ACHN (cell line): ENCODE data around the gene CCDC83.
"Not testable (repeated sequence)": the region's sequence is repeated elsewhere in the genome, so short reads cannot be mapped to it uniquely, and the experiment has no call there.

Experiments
- DNase-seq: peaks from one replicate; pipeline ENCODE4 v3.0.0-alpha.2; 2015
- in situ Hi-C: cut with HindIII; loops from 2 replicates; pipeline ENCODE4 v1.10.0; 2017; ENCODE audit warnings: low sequenced_read_pairs, low pct_ligation_motif_present, low pct_unique_long_range_greater_than_20kb

CCDC83 gene

DNA sequence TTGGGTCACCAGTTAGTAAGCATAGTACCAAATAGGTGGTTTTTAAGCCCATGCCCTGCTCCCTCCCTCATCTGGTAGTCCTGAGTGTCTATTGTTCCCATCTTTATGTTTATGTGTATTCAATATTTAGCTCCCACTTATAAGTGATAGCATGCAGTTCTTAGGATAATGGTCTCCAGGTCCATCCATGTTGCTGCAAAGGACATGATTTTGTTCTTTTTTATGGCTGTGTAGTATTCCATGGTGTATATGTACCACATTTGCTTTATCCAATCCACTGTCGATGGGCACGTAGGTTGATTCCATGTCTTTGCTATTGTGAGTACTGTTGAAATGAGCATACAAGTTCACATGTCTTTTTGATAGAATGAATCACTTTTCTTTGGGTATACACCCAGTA is 26.0 kb upstream of the CCDC83 start:
- DNase-seq: no peak
- in situ Hi-C loops: no loop called here

DNA sequence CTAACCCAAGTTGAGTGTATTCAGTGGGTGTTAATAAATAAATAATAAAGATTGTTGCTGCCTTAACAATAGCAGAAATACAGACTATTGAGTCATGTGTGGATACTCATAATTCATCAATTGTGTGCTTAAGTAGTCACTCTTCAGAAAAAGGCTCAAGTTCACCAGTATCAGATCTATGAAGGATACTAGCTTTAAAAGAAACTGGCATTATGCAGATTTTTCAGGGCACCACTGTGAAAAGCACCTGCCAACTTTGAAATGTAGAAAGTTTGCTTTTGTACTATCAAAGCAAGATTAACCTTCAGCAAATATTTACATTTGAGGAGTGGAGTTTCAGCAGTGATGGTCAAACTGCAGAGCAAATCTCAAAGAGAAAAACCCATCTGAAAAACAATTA is 24.1 kb upstream of the CCDC83 start:
- in situ Hi-C loops: no loop called here
- no peak for DNase-seq

- no peak for DNase-seq
- in situ Hi-C loops: no loop called here
Measured at GRCh38 chr11:85835263-85835662, 19.9 kb upstream of the CCDC83 start.

DNA sequence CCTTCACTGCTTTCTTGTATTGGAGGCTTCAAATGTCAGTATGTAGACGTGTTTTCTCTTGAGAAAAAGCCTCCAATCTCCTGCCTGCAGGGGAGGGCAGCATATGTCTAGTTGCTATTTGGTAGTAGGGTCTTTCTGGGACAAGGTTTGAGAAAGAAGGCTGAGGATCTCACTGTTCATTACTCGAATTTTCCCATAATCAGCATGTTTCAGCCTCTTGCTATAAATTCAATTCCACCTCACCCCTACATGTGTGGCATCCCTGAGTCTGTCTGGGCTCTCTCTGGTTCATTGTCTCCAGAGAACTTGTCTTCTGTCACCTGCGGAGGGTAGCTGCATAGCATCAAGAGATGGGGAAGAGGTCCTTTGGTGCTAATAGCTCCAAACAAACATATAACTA is 19.5 kb upstream of the CCDC83 start:
- in situ Hi-C loops: no loop called here
- no peak for DNase-seq

GRCh38 chr11:85840932-85841331 is 14.3 kb upstream of the CCDC83 start:
- DNase-seq, in situ Hi-C loops: not testable (repeated sequence)

DNA sequence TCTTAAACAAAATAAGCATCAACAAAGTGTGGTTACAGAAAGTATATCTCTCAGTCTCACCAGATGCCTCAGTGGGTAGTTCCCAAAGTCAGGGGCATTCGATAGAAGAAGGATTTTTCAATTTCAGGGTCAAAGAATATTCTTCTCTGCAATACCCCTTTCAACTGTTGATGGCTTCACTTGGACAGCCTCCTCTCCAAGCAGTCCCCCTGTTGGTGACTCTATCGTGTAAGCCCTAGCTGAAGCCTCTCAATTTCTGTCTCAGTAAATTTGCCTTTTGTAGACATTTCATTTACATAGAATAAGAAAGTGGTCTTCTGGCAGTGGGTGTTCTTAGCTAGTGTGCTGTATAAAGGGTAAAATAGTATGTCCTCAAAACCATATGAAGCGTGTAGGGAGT is 11.3 kb upstream of the CCDC83 start:
- in situ Hi-C loops: no loop called here
- DNase-seq: no peak

DNA sequence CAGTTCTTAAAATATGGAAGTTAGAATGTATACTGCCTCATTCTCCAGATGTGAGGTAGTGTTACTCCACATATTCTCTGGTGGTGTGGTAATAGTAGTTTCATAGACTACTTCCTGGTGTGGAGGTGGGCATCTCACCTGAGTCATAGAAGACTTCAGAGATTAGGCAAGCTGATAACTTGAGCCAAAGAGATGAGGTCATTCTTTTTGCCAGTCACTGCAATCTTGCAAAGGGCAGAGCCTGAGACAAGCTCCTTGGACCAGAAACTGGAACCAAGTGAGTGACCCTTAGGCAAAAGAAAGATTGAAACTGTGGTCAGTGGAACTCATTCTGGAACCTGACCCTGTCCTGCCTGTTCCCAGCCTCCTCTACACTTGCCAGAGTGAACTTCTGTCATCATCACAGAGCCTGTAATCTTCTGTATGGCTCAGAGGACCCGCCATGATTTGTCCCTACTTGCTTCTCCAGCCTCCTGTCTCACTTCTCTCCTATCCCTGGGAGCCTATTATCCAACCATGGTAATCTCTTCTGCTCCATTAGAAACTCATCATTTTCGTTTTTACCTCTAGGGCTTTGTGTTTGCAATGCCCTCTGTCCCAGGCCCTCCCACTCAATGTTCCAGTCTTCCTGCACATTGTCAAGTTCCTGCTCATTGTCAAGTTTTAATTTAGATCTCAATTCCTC is 10.6 kb upstream of the CCDC83 start:
- peak; percentile 35 for DNase-seq
- in situ Hi-C loops: no loop called here

DNA sequence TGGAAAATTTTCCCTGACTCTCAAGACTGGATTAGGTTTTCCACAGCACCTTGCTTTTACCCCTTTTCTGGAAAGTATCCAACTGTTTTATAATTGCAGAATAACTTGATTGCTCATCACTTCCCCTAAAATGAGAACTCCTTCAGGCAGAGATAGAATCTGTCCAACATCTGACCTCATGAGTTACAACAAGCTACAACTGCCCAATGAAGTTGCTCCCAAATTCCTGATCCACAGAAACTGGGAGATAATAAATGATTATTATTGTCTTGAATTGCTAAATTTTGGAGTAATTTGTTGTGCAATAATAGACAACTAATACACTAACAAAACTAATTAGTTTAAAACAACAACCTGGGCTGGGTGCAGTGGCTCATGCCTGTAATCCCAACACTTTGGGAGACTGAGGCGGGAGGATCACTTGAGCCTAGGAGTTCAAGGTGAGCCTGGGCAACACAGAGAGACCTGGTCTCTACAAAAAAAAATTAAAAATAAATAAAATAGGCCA is 10.0 kb upstream of the CCDC83 start:
- no peak for DNase-seq
- in situ Hi-C loops: no loop called here

DNA sequence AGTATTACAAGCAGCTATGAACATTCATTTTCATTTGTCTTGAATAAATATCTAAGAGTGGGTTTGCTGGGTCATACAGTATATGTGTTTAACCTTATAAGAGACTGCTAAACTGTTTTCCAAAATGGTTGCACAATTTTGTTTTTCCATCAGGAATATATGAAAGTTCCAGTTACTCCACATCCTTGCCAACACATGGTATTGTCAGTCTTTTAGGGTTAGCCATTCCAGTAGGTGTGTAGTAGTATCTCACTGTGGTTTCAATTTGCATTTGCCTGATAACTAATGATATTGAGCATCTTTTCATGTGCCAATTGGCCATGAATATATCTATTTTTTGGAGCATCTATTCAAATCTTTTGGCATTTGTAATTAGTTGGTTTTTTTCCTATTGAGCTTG is 7.7 kb upstream of the CCDC83 start:
- in situ Hi-C loops: no loop called here
- no peak for DNase-seq

- in situ Hi-C loops: no loop called here
- no peak for DNase-seq
Measured at GRCh38 chr11:85848006-85848405, 7.2 kb upstream of the CCDC83 start.

DNA sequence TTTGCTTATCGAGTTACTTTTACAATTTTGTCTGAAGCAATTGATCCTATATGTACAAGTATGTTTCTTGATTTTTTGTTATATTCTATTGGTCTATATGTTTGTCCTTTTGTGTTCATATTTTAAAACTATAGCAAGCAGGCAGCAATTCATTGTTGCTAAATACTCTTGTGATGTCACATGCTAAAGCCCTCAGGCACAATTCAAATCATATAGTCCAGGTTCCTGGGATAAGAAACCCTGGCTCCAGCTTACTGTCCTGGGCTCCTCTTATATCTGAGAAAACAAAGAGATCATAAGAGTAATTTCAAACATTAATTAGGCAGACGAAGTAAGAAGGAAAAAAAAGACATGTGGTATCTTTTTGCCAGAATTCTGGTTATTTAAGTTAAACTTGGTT is 6.6 kb upstream of the CCDC83 start:
- in situ Hi-C loops: no loop called here
- no peak for DNase-seq

DNA sequence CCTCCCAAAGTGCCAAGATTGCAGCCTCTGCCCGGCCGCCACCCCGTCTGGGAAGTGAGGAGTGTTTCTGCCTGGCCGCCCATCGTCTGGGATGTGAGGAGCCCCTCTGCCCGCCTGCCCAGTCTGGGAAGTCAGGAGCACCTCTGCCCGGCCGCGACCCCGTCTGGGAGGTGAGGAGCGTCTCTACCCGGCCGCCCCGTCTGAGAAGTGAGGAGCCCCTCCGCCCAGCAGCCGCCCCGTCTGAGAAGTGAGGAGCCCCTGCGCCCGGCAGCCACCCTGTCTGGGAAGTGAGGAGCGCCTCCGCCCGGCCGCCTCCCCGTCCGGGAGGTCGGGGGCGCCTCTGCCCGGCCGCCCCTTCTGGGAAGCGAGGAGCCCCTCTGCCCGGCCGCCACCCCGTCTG is 2.4 kb upstream of the CCDC83 start:
- in situ Hi-C loops, DNase-seq: not testable (repeated sequence)

- DNase-seq, in situ Hi-C loops: not testable (repeated sequence)
Measured at GRCh38 chr11:85853541-85853940, 1.6 kb upstream of the CCDC83 start.

- in situ Hi-C loops: no loop called here
- no peak for DNase-seq
Measured at GRCh38 chr11:85854212-85854556, 999 bp upstream of the CCDC83 start.

- peak; percentile 88 for DNase-seq
- in situ Hi-C loops: no loop called here
Measured at GRCh38 chr11:85854557-85855340, 434 bp upstream of the CCDC83 start.

GRCh38 chr11:85857098-85857497 is 1.9 kb downstream of the CCDC83 start:
- in situ Hi-C loops: no loop called here
- DNase-seq: no peak

GRCh38 chr11:85859541-85859940 is 4.4 kb downstream of the CCDC83 start:
- in situ Hi-C loops, DNase-seq: not testable (repeated sequence)

DNA sequence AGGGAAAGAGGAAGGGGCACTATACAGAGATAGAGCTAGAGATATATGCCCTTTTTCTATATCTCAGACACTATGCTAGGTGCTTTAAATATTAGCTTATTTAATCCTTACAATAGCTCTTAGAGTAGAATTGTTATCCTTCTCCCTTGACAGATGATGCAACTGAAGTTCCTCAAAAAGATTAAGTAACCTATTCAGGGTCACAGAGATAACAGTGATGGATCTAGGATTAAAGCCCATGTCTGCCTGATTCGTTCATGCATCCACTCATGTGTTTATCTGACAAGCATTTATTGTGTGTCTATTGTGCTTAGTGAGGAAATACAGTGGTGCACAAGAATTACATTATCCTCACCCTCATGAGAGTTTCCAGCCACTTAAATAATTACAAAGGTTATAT is 8.7 kb downstream of the CCDC83 start:
- in situ Hi-C loops: no loop called here
- no peak for DNase-seq

- no peak for DNase-seq
- in situ Hi-C loops: no loop called here
Measured at GRCh38 chr11:85866137-85866827, 11.1 kb downstream of the CCDC83 start.
